Dedifferentiated amniotic fluid mesenchymal stem cell (primary cell): ENCODE data around the gene PCNX1.
"Not testable (repeated sequence)": the region's sequence is repeated elsewhere in the genome, so short reads cannot be mapped to it uniquely, and the experiment has no call there.

Experiments used
- DNase-seq: peaks from one replicate; pipeline ENCODE4 v3.0.0-alpha.2; 2016; ENCODE audit errors: extremely low spot score

Gene PCNX1

GRCh38 chr14:70916300-70916699 lies 9.0 kb downstream of the PCNX1 start:
- no peak for DNase-seq

GRCh38 chr14:70916799-70917198 lies 9.5 kb downstream of the PCNX1 start:
- no peak for DNase-seq

GRCh38 chr14:70917633-70918032 lies 10.4 kb downstream of the PCNX1 start:
- no peak for DNase-seq

GRCh38 chr14:70919774-70920173 lies 12.5 kb downstream of the PCNX1 start:
- DNase-seq: no peak

GRCh38 chr14:70920608-70921007 lies 13.3 kb downstream of the PCNX1 start:
- DNase-seq: no peak

- no peak for DNase-seq
Observed at GRCh38 chr14:70921669-70922068, 14.4 kb downstream of the PCNX1 start.

GRCh38 chr14:70924521-70924920 lies 17.3 kb downstream of the PCNX1 start:
- DNase-seq: no peak

- no peak for DNase-seq
Observed at GRCh38 chr14:70926235-70926830, 19.1 kb downstream of the PCNX1 start.

- DNase-seq: no peak
Observed at GRCh38 chr14:70931008-70931407, 23.7 kb downstream of the PCNX1 start.

GRCh38 chr14:70934084-70934483 lies 26.8 kb downstream of the PCNX1 start:
- no peak for DNase-seq

- no peak for DNase-seq
Observed at GRCh38 chr14:70934502-70935134, 27.4 kb downstream of the PCNX1 start.

GRCh38 chr14:70935135-70935534 lies 27.9 kb downstream of the PCNX1 start:
- DNase-seq: no peak

GRCh38 chr14:70939693-70940092 lies 32.4 kb downstream of the PCNX1 start:
- DNase-seq: not testable (repeated sequence)

- DNase-seq: not testable (repeated sequence)
Observed at GRCh38 chr14:70941637-70942341, 34.5 kb downstream of the PCNX1 start.

GRCh38 chr14:70942342-70942706 lies 35.1 kb downstream of the PCNX1 start:
- DNase-seq: no peak

GRCh38 chr14:70942721-70943120 lies 35.5 kb downstream of the PCNX1 start:
- not testable (repeated sequence) for DNase-seq

GRCh38 chr14:70943838-70944237 lies 36.6 kb downstream of the PCNX1 start:
- DNase-seq: no peak

GRCh38 chr14:70947739-70948138 lies 40.5 kb downstream of the PCNX1 start:
- DNase-seq: no peak

- no peak for DNase-seq
Observed at GRCh38 chr14:70952485-70952884, 45.2 kb downstream of the PCNX1 start.

GRCh38 chr14:70954068-70954467 lies 46.8 kb downstream of the PCNX1 start:
- DNase-seq: no peak

- DNase-seq: no peak
Observed at GRCh38 chr14:70955543-70956480, 48.6 kb downstream of the PCNX1 start.

- no peak for DNase-seq
Observed at GRCh38 chr14:70956511-70956910, 49.3 kb downstream of the PCNX1 start.
